A549 (cell line): ENCODE results near the gene AMIGO1.

Experiments
- CTCF ChIP-seq: fragments of >200 bp; sonication (Bioruptor Twin); formaldehyde crosslinking; IDR thresholded peaks from 3 replicates; pipeline ENCODE4 v1.5.1; 2016
- ESRRA ChIP-seq: fragments of 150-350 bp; IDR thresholded peaks from 2 replicates; pipeline ENCODE4 v1.6.1; 2014; ENCODE audit warnings: mild to moderate bottlenecking, low read length, borderline replicate concordance
- SREBF2 ChIP-seq: fragments of 450-650 bp; IDR thresholded peaks from 2 replicates; pipeline ENCODE4 v1.6.1; 2014; ENCODE audit warnings: mild to moderate bottlenecking, moderate library complexity

- TF ChIP-seq SREBF2 (no peak), CTCF (peak; percentile 55), ESRRA (no peak)
Measured at GRCh38 chr1:109532365-109533136, 23.0 kb upstream of the AMIGO1 start.
